ENCODE results near the gene CCSER2. TPM values are rescaled to one million over a fixed set of nuclear protein-coding genes. Genes with fewer than 3 reads are reported as not detected.

Gene CCSER2
- total RNA-seq, 1 experiment from 2014 or later: 56.6 TPM

DNA sequence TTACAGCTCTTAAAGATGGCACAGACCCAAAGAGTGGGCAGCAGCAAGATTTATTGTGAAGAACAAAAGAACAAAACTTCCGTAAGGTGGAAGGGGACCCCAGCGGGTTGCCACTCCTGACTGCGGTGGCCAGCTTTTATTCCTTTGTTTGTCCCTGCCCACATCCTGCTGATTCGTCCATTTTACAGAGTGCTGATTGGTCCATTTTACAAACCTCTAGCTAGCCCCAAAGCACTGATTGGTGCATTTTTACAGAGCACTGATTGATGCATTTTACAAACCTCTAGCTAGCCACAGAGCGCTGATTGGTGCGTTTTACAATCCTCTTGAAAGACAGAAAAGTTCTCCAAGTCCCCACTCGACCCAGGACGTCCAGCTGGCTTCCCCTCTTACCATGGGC is 16.8 kb upstream of the CCSER2 start:
- H3K4me2 ChIP-seq: no peak overlapping the region
- no peaks in the 10 kb centered on the region for H3K27me3 ChIP-seq (ENCODE audit: insufficient read depth, low read depth)
- no peak overlapping the region for H3K27ac ChIP-seq
- H3K9me2 ChIP-seq (ENCODE audit: insufficient read depth): no peaks in the 10 kb centered on the region; the same call in 1 of the 2 replicates
- peaks cover 10% of the 10 kb centered on the region for H3K4me1 ChIP-seq (replicated peaks; ENCODE audit: insufficient read depth)
- H3K36me3 ChIP-seq (ENCODE audit: low read depth): no peaks in the 10 kb centered on the region
- no TSS peak for BruUV-seq (replicated peaks)
- no peaks in the 10 kb centered on the region; the same call in 1 of the 2 replicates for H3K9me3 ChIP-seq (ENCODE audit: insufficient read depth, low read depth)
- POLR2A ChIA-PET (ENCODE audit: unreplicated experiment): no interaction called here
- H2AFZ ChIP-seq: no peak overlapping the region
- no peaks in the 10 kb centered on the region for H4K20me1 ChIP-seq (ENCODE audit: insufficient read depth)
- peaks cover 5% of the 10 kb centered on the region; the same call in 1 of the 2 replicates for H3F3A ChIP-seq (ENCODE audit: insufficient read depth, low read depth)
- no peak overlapping the region for H3K4me3 ChIP-seq
- no peak for DNase-seq
- intact Hi-C loops (cut with micrococcal nuclease; ENCODE audit: unreplicated experiment): no loop called here
- no peaks in the 10 kb centered on the region for H3K79me2 ChIP-seq (ENCODE audit: low read depth)
- no peak for TF ChIP-seq EZH2 (IDR thresholded peaks at IDR 0.05; ENCODE audit: low read depth)
- TF ChIP-seq, protein P1, sequence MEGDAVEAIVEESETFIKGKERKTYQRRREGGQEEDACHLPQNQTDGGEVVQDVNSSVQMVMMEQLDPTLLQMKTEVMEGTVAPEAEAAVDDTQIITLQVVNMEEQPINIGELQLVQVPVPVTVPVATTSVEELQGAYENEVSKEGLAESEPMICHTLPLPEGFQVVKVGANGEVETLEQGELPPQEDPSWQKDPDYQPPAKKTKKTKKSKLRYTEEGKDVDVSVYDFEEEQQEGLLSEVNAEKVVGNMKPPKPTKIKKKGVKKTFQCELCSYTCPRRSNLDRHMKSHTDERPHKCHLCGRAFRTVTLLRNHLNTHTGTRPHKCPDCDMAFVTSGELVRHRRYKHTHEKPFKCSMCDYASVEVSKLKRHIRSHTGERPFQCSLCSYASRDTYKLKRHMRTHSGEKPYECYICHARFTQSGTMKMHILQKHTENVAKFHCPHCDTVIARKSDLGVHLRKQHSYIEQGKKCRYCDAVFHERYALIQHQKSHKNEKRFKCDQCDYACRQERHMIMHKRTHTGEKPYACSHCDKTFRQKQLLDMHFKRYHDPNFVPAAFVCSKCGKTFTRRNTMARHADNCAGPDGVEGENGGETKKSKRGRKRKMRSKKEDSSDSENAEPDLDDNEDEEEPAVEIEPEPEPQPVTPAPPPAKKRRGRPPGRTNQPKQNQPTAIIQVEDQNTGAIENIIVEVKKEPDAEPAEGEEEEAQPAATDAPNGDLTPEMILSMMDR (conservative IDR thresholded peaks at IDR 0.05): no peak
- CTCF ChIA-PET: no interaction called here

DNA sequence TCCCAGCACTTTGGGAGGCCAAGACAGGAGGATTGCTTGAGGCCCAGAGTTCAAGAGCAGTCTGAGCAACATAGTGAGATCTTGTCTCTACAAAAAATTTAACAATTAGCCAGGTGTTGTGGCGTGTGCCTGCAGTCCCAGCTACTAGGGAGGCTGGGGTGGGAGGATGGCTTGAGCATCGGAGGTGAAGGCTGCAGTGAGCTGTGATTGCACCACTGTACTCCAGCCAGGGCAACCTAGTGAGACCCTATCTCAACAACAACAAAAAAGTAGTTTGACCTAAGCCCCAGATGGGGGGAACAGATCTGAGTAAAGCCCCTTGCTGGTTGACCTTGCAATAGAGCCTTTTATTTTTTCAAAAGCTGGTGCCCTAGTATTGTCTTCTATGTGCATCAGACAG is 15.6 kb upstream of the CCSER2 start:
- Histone ChIP-seq H3K4me2 (no peak overlapping the region), H3K27me3 (ENCODE audit: insufficient read depth, low read depth) (no peaks in the 10 kb centered on the region), H3K9me3 (ENCODE audit: insufficient read depth, low read depth) (no peaks in the 10 kb centered on the region; the same call in 1 of the 2 replicates), H3K79me2 (ENCODE audit: low read depth) (no peaks in the 10 kb centered on the region), H3K36me3 (ENCODE audit: low read depth) (no peaks in the 10 kb centered on the region), H3K9me2 (ENCODE audit: insufficient read depth) (no peaks in the 10 kb centered on the region; the same call in 1 of the 2 replicates), H3K27ac (no peak overlapping the region), H4K20me1 (ENCODE audit: insufficient read depth) (no peaks in the 10 kb centered on the region), H3K4me3 (no peak overlapping the region), H3K4me1 (replicated peaks; ENCODE audit: insufficient read depth) (peaks cover 9% of the 10 kb centered on the region), H3F3A (ENCODE audit: insufficient read depth, low read depth) (peaks cover 5% of the 10 kb centered on the region; the same call in 1 of the 2 replicates), H2AFZ (no peak overlapping the region)
- no peak for DNase-seq
- intact Hi-C loops (cut with micrococcal nuclease; ENCODE audit: unreplicated experiment): no loop called here
- ChIA-PET CTCF (no interaction called here), POLR2A (ENCODE audit: unreplicated experiment) (no interaction called here)
- BruUV-seq (replicated peaks): no TSS peak
- TF ChIP-seq, protein P1 (conservative IDR thresholded peaks at IDR 0.05): no peak
- no peak for TF ChIP-seq EZH2 (IDR thresholded peaks at IDR 0.05; ENCODE audit: low read depth)

DNA sequence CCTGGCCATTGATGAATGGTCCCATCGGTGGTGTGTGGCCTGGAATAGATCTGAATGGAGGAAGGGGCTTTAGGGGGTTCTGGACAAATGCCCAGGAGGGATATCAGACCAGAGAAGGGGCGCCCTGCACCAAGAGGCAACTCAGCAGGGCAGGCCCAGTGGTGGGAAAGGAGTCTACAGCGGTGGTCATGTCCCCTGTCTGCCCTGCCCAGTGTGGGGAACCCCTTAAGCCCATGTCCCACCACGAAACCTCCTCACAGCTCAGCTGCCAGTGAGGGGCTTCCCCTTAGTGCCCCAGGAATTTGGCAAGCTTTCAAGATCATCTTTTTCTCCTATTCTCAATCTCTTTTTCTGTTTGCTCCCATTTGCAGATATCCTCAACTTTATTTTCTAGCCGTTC is 14.1 kb upstream of the CCSER2 start:
- POLR2A ChIA-PET (ENCODE audit: unreplicated experiment): no interaction called here
- CTCF ChIA-PET: no interaction called here
- no peaks in the 10 kb centered on the region for H4K20me1 ChIP-seq (ENCODE audit: insufficient read depth)
- H3K9me2 ChIP-seq (ENCODE audit: insufficient read depth): no peaks in the 10 kb centered on the region; the same call in 1 of the 2 replicates
- H3K36me3 ChIP-seq (ENCODE audit: low read depth): no peaks in the 10 kb centered on the region
- intact Hi-C loops (cut with micrococcal nuclease; ENCODE audit: unreplicated experiment): no loop called here
- BruUV-seq (replicated peaks): no TSS peak
- no peaks in the 10 kb centered on the region for H3K79me2 ChIP-seq (ENCODE audit: low read depth)
- no peak overlapping the region for H2AFZ ChIP-seq
- H3K27me3 ChIP-seq (ENCODE audit: insufficient read depth, low read depth): no peaks in the 10 kb centered on the region
- no peak overlapping the region for H3K4me3 ChIP-seq
- no peak overlapping the region for H3K4me2 ChIP-seq
- no peaks in the 10 kb centered on the region for H3F3A ChIP-seq (ENCODE audit: insufficient read depth, low read depth)
- H3K4me1 ChIP-seq (replicated peaks; ENCODE audit: insufficient read depth): no peaks in the 10 kb centered on the region
- DNase-seq: no peak
- no peak overlapping the region for H3K27ac ChIP-seq
- TF ChIP-seq, protein P1 (conservative IDR thresholded peaks at IDR 0.05): no peak
- no peak for TF ChIP-seq EZH2 (IDR thresholded peaks at IDR 0.05; ENCODE audit: low read depth)
- H3K9me3 ChIP-seq (ENCODE audit: insufficient read depth, low read depth): no peaks in the 10 kb centered on the region; the same call in 1 of the 2 replicates
